ENCODE measurements around the gene POU1F1.
A peak's percentile ranks its signal among the peaks of the same experiment; 100 is the strongest.
"Not testable (repeated sequence)": the region's sequence is repeated elsewhere in the genome, so short reads cannot be mapped to it uniquely, and the experiment has no call there.

POU1F1 gene

DNA sequence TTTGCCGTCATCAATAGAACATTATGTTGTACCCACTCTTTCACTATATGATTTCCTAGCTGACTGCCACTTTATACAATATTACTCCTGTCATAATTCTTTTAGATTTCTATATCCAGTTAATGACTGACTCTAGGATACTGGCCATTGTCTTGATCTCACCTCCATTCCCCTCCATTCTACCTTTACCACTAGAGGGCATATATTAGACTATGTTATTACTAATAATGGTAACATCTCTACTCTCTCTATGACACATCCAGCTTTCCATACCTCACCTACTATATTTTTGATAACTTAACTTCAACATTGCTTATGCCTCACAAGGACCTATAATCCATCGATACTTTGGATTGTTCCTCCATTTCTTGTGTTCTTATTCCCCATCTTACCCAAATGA, 31.4 kb upstream of the POU1F1 start:
- Histone ChIP-seq H3K4me3 (ENCODE audit: low read length in 2 of 2) (no peak overlapping the region), H3K9ac (ENCODE audit: low read depth, low read length, poor library complexity) (no peak overlapping the region), H3K4me1 (ENCODE audit: control insufficient read depth in 2 of 2, insufficient read depth in 1 of 2, low read depth in 1 of 2, low read length in 2 of 2) (no peaks in the 10 kb centered on the region), H2AFZ (ENCODE audit: low read length) (no peak overlapping the region), H3K79me1 (ENCODE audit: low read depth, low read length) (no peaks in the 10 kb centered on the region), H3K14ac (ENCODE audit: low read length) (no peak overlapping the region), H3K4ac (ENCODE audit: low read length) (no peak overlapping the region), H3K27ac (replicated peaks; ENCODE audit: low read length) (no peak overlapping the region), H2BK5ac (ENCODE audit: low read length) (no peak overlapping the region), H4K91ac (ENCODE audit: low read depth, low read length, poor library complexity) (no peak overlapping the region), H3K4me2 (ENCODE audit: insufficient read depth, low read length, poor library complexity, severe bottlenecking) (no peak overlapping the region), H2BK15ac (ENCODE audit: low read length) (no peak overlapping the region), H4K8ac (ENCODE audit: low read depth, low read length) (no peak overlapping the region), H2AK5ac (ENCODE audit: low read depth, low read length) (no peak overlapping the region), H3K18ac (ENCODE audit: low read length) (no peak overlapping the region), H2BK12ac (ENCODE audit: low read length) (no peak overlapping the region), H3K9me3 (replicated peaks in 1 of 2; ENCODE audit: control insufficient read depth in 2 of 2, insufficient read depth in 1 of 2, low read depth in 1 of 2, low read length in 2 of 2) (no peaks in the 10 kb centered on the region), H2BK120ac (ENCODE audit: low read depth, low read length) (no peak overlapping the region), H3K27me3 (ENCODE audit: control insufficient read depth in 3 of 3, insufficient read depth in 3 of 3, low read depth in 1 of 3, low read length in 3 of 3) (no peaks in the 10 kb centered on the region), H3K23ac (ENCODE audit: low read depth, low read length, poor library complexity) (no peak overlapping the region), H3K36me3 (replicated peaks in 1 of 2; ENCODE audit: control insufficient read depth in 2 of 2, insufficient read depth in 2 of 2, low read length in 2 of 2) (no peaks in the 10 kb centered on the region)
- no peak for DNase-seq (ENCODE audit: low spot score)
- WGBS, 2 donors (ENCODE audit: extremely low coverage in 2 of 2, insufficient read length in 2 of 2, insufficient replicate concordance in 1 of 2) = no CpG with 5 or more reads among the region's 2 CpGs

DNA sequence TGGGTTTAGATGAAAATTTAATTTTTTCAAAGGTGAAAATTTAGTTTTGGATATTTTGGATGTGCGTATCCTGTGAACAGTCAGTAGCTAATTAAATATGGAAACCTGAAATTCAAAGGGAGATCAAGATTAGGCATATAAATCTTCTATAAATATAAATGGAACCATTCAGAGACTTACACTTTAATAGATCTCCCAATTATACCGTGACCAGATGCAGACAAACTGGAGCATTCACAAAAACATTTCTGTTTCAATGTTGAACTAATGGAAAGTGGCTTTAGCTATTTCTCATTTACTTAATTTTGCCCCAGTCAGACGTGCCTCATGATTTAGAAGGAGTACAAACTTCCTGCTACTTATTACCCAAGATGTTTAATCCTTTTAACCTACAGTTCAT, 29.1 kb upstream of the POU1F1 start:
- Histone ChIP-seq H3K27ac (replicated peaks; ENCODE audit: low read length) (no peak overlapping the region), H3K36me3 (replicated peaks in 1 of 2; ENCODE audit: control insufficient read depth in 2 of 2, insufficient read depth in 2 of 2, low read length in 2 of 2) (no peaks in the 10 kb centered on the region)

DNA sequence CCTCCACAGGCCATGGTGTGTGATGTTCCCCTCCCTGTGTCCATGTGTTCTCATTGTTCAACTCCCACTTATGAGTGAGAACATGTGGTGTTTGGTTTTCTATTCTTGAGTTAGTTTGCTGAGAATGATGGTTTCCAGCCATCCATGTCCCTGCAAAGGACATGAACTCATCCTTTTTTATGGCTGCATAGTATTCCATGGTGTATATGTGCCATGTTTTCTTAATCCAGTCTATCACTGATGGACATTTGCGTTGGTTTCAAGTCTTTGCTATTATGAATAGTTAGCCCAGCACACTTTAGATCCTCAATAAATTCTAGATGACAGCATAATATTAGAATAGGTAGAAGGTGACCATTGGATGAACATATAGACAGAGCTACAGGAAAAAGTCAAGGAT, 28.6 kb upstream of the POU1F1 start:
- not testable (repeated sequence) for H3K4me3 ChIP-seq (ENCODE audit: low read length in 2 of 2); H2BK120ac ChIP-seq (ENCODE audit: low read depth, low read length); H3K9me3 ChIP-seq (replicated peaks in 1 of 2; ENCODE audit: control insufficient read depth in 2 of 2, insufficient read depth in 1 of 2, low read depth in 1 of 2, low read length in 2 of 2); H2AFZ ChIP-seq (ENCODE audit: low read length); H3K14ac ChIP-seq (ENCODE audit: low read length); H3K36me3 ChIP-seq (replicated peaks in 1 of 2; ENCODE audit: control insufficient read depth in 2 of 2, insufficient read depth in 2 of 2, low read length in 2 of 2); H2BK12ac ChIP-seq (ENCODE audit: low read length); H2AK5ac ChIP-seq (ENCODE audit: low read depth, low read length); H3K79me1 ChIP-seq (ENCODE audit: low read depth, low read length); H4K91ac ChIP-seq (ENCODE audit: low read depth, low read length, poor library complexity); H3K18ac ChIP-seq (ENCODE audit: low read length); H3K27ac ChIP-seq (replicated peaks; ENCODE audit: low read length); H4K8ac ChIP-seq (ENCODE audit: low read depth, low read length); H2BK5ac ChIP-seq (ENCODE audit: low read length); DNase-seq (ENCODE audit: low spot score); H3K4ac ChIP-seq (ENCODE audit: low read length); H3K9ac ChIP-seq (ENCODE audit: low read depth, low read length, poor library complexity); H2BK15ac ChIP-seq (ENCODE audit: low read length); H3K4me1 ChIP-seq (ENCODE audit: control insufficient read depth in 2 of 2, insufficient read depth in 1 of 2, low read depth in 1 of 2, low read length in 2 of 2); H3K4me2 ChIP-seq (ENCODE audit: insufficient read depth, low read length, poor library complexity, severe bottlenecking); H3K27me3 ChIP-seq (ENCODE audit: control insufficient read depth in 3 of 3, insufficient read depth in 3 of 3, low read depth in 1 of 3, low read length in 3 of 3); H3K23ac ChIP-seq (ENCODE audit: low read depth, low read length, poor library complexity)
- no CpG with 5 or more reads among the region's 1 CpG for WGBS, 2 donors (ENCODE audit: extremely low coverage in 2 of 2, insufficient read length in 2 of 2, insufficient replicate concordance in 1 of 2)

More for the DNA sequence above, 29.1 kb upstream of the POU1F1 start:
- no peak overlapping the region for H3K14ac ChIP-seq (ENCODE audit: low read length)
- H3K4me3 ChIP-seq (ENCODE audit: low read length in 2 of 2) = no peak overlapping the region
- no peak overlapping the region for H3K9ac ChIP-seq (ENCODE audit: low read depth, low read length, poor library complexity)
- no peak overlapping the region for H3K4ac ChIP-seq (ENCODE audit: low read length)
- H3K23ac ChIP-seq (ENCODE audit: low read depth, low read length, poor library complexity) = no peak overlapping the region
- no CpG with 5 or more reads among the region's 3 CpGs for WGBS, 2 donors (ENCODE audit: extremely low coverage in 2 of 2, insufficient read length in 2 of 2, insufficient replicate concordance in 1 of 2)
- H2BK5ac ChIP-seq (ENCODE audit: low read length) = no peak overlapping the region
- no peak overlapping the region for H3K18ac ChIP-seq (ENCODE audit: low read length)
- H3K4me2 ChIP-seq (ENCODE audit: insufficient read depth, low read length, poor library complexity, severe bottlenecking) = no peak overlapping the region
- no peaks in the 10 kb centered on the region for H3K4me1 ChIP-seq (ENCODE audit: control insufficient read depth in 2 of 2, insufficient read depth in 1 of 2, low read depth in 1 of 2, low read length in 2 of 2)
- no peak overlapping the region for H4K91ac ChIP-seq (ENCODE audit: low read depth, low read length, poor library complexity)
- no peak for DNase-seq (ENCODE audit: low spot score)
- H2AK5ac ChIP-seq (ENCODE audit: low read depth, low read length) = no peak overlapping the region
- no peak overlapping the region for H2BK12ac ChIP-seq (ENCODE audit: low read length)
- H3K27me3 ChIP-seq (ENCODE audit: control insufficient read depth in 3 of 3, insufficient read depth in 3 of 3, low read depth in 1 of 3, low read length in 3 of 3) = peaks cover 0 to 3% (median 0%) of the 10 kb centered on the region in 3 experiments
- H3K9me3 ChIP-seq (replicated peaks in 1 of 2; ENCODE audit: control insufficient read depth in 2 of 2, insufficient read depth in 1 of 2, low read depth in 1 of 2, low read length in 2 of 2) = no peaks in the 10 kb centered on the region
- H2BK15ac ChIP-seq (ENCODE audit: low read length) = no peak overlapping the region
- H4K8ac ChIP-seq (ENCODE audit: low read depth, low read length) = no peak overlapping the region
- no peak overlapping the region for H2AFZ ChIP-seq (ENCODE audit: low read length)
- H2BK120ac ChIP-seq (ENCODE audit: low read depth, low read length) = no peak overlapping the region
- H3K79me1 ChIP-seq (ENCODE audit: low read depth, low read length) = no peaks in the 10 kb centered on the region

DNA sequence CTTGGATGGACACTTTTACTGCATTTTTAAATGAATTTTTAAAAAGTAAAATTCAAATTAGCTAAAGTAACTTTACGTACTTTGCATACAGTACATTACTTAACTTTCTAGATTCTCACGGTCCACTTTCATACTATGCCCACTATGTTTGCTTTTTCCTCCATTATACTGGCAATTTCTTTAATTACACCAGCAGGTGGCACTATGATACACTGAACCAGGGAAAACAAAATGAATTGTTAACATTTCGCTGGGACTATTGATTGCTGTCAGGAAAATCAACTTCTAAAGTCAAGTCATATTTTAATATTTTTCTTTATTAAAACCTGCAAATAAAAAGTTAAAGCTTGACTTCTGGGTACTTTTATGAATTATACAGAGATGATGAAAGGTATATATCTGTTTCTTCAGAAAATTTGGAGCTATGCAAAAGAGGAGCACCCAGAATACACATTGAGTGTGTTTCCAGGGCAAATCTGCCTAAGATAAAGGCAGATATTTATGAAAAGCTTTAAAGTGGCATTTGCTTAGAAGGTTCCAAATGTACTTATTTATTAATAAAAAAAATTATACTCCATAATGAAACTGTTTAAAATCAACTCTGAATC, 21.8 kb upstream of the POU1F1 start:
- Histone ChIP-seq H3K23ac (ENCODE audit: low read depth, low read length, poor library complexity) (no peak overlapping the region), H4K91ac (ENCODE audit: low read depth, low read length, poor library complexity) (no peak overlapping the region), H3K18ac (ENCODE audit: low read length) (no peak overlapping the region), H3K36me3 (replicated peaks in 1 of 2; ENCODE audit: control insufficient read depth in 2 of 2, insufficient read depth in 2 of 2, low read length in 2 of 2) (no peaks in the 10 kb centered on the region), H3K4me2 (ENCODE audit: insufficient read depth, low read length, poor library complexity, severe bottlenecking) (no peak overlapping the region), H3K27ac (replicated peaks; ENCODE audit: low read length) (no peak overlapping the region), H3K4me1 (ENCODE audit: control insufficient read depth in 2 of 2, insufficient read depth in 1 of 2, low read depth in 1 of 2, low read length in 2 of 2) (no peaks in the 10 kb centered on the region), H3K9me3 (replicated peaks in 1 of 2; ENCODE audit: control insufficient read depth in 2 of 2, insufficient read depth in 1 of 2, low read depth in 1 of 2, low read length in 2 of 2) (no peaks in the 10 kb centered on the region), H3K4me3 (ENCODE audit: low read length in 2 of 2) (no peak overlapping the region), H3K79me1 (ENCODE audit: low read depth, low read length) (no peaks in the 10 kb centered on the region), H3K14ac (ENCODE audit: low read length) (no peak overlapping the region), H2AK5ac (ENCODE audit: low read depth, low read length) (no peak overlapping the region), H3K27me3 (ENCODE audit: control insufficient read depth in 3 of 3, insufficient read depth in 3 of 3, low read depth in 1 of 3, low read length in 3 of 3) (peaks cover 0 to 3% (median 0%) of the 10 kb centered on the region in 3 experiments), H3K9ac (ENCODE audit: low read depth, low read length, poor library complexity) (no peak overlapping the region), H2BK5ac (ENCODE audit: low read length) (no peak overlapping the region), H2AFZ (ENCODE audit: low read length) (no peak overlapping the region), H2BK12ac (ENCODE audit: low read length) (no peak overlapping the region), H3K4ac (ENCODE audit: low read length) (no peak overlapping the region), H2BK120ac (ENCODE audit: low read depth, low read length) (no peak overlapping the region), H4K8ac (ENCODE audit: low read depth, low read length) (no peak overlapping the region), H2BK15ac (ENCODE audit: low read length) (no peak overlapping the region)
- peak; percentile 31 for DNase-seq (ENCODE audit: low spot score)
- WGBS, 2 donors (ENCODE audit: extremely low coverage in 2 of 2, insufficient read length in 2 of 2, insufficient replicate concordance in 1 of 2) = no CpG with 5 or more reads among the region's 3 CpGs
